ENCODE measurements around the gene RFWD3. TPM values are rescaled to one million over a fixed set of nuclear protein-coding genes. Genes with fewer than 3 reads are reported as not detected.

The RFWD3 gene
- total and polyA plus RNA-seq, 2 of the 13 experiments (the other 11 are each of a cell fraction or from before 2014, with no cell fraction given): 23.4 to 62.6 TPM

- TF ChIP-seq ZBTB39 (CRISPR knock-in tag; IDR thresholded peaks at IDR 0.05): no peak
- TF ChIP-seq ZNF101 (CRISPR knock-in tag; IDR thresholded peaks at IDR 0.05; ENCODE audit: borderline replicate concordance, low read depth): no peak
- TF ChIP-seq KDM1A (CRISPR knock-in tag; IDR thresholded peaks at IDR 0.05): no peak
- no peak for TF ChIP-seq TEF (CRISPR knock-in tag; IDR thresholded peaks at IDR 0.05)
- TF ChIP-seq ZNF558 (CRISPR knock-in tag; IDR thresholded peaks at IDR 0.05; ENCODE audit: borderline replicate concordance): no peak
- TF ChIP-seq ZNF674 (CRISPR knock-in tag; IDR thresholded peaks at IDR 0.05; ENCODE audit: low read depth): 0 out of 2 replicates have a peak, but pooled peaks have one; percentile 35
- TF ChIP-seq ZNF256 (CRISPR knock-in tag; conservative IDR thresholded peaks at IDR 0.05): no peak
- 0 out of 2 replicates have a peak, but pooled peaks have one; percentile 7 for TF ChIP-seq ETS1 (CRISPR knock-in tag; IDR thresholded peaks at IDR 0.05)
- no peak for TF ChIP-seq ZNF547 (CRISPR knock-in tag; IDR thresholded peaks at IDR 0.05)
- no peak for TF ChIP-seq PHF5A (CRISPR knock-in tag; IDR thresholded peaks at IDR 0.05; ENCODE audit: low read depth, unreplicated experiment)
- no peak for TF ChIP-seq ZNF784 (CRISPR knock-in tag; IDR thresholded peaks at IDR 0.05; ENCODE audit: borderline replicate concordance)
- no peak for TF ChIP-seq NR2F1 (CRISPR knock-in tag; IDR thresholded peaks at IDR 0.05)
Observed at GRCh38 chr16:74666010-74666421, 661 bp downstream of the RFWD3 start (continued).

Data from HepG2 (cell line).